ENCODE data around the gene TCF7L2.

DNA sequence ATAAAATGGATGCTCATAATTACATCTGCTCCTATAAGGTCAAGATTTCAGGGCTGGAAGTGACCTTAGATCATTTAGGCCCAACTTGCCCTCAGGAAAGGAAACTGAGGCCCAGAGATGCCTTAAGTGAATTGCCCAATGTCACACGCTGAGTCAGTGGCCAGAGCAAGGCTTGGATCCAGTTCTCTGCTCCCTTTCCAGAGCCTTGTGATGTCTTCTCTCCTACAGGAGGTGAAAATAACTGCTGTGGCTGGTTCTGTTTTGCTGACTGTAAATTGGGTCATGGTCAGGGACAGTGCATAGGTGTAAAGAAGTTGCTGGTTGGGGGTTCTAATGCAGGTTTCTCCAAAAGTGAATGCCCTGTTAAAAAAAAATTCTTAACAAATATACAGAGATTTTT, 91.3 kb downstream of the TCF7L2 start:
- TF ChIP-seq, protein P1, sequence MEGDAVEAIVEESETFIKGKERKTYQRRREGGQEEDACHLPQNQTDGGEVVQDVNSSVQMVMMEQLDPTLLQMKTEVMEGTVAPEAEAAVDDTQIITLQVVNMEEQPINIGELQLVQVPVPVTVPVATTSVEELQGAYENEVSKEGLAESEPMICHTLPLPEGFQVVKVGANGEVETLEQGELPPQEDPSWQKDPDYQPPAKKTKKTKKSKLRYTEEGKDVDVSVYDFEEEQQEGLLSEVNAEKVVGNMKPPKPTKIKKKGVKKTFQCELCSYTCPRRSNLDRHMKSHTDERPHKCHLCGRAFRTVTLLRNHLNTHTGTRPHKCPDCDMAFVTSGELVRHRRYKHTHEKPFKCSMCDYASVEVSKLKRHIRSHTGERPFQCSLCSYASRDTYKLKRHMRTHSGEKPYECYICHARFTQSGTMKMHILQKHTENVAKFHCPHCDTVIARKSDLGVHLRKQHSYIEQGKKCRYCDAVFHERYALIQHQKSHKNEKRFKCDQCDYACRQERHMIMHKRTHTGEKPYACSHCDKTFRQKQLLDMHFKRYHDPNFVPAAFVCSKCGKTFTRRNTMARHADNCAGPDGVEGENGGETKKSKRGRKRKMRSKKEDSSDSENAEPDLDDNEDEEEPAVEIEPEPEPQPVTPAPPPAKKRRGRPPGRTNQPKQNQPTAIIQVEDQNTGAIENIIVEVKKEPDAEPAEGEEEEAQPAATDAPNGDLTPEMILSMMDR (conservative IDR thresholded peaks at IDR 0.05; ENCODE audit: low read length), result no peak
- no peak for TF ChIP-seq EZH2phosphoT487 (IDR thresholded peaks at IDR 0.05; ENCODE audit: borderline replicate concordance, low read depth, low read length)
